Measurements from ENCODE around the gene XRCC3.

XRCC3 gene

GRCh38 chr14:103755060-103755459 lies 39.8 kb upstream of the XRCC3 start:
- POLR2A ChIA-PET = no interaction called here
- CTCF ChIA-PET = no interaction called here
- no peak for DNase-seq (ENCODE audit: extremely low spot score)
- TF ChIP-seq CTCF (IDR thresholded peaks at IDR 0.05; ENCODE audit: control extremely low read depth, extremely low read depth, low read depth, missing control alignments) = no peak

- no peak for DNase-seq (ENCODE audit: extremely low spot score)
- CTCF ChIA-PET = no interaction called here
- POLR2A ChIA-PET = interaction anchor here (0.7 kb wide), 1 partner anchor 39 kb away, joined by 3 read pairs; no protein-coding TSS in a partner anchor
- no peak for TF ChIP-seq CTCF (IDR thresholded peaks at IDR 0.05; ENCODE audit: control extremely low read depth, extremely low read depth, low read depth, missing control alignments)
Observed at GRCh38 chr14:103753774-103754173, 38.5 kb upstream of the XRCC3 start.

- no peak for DNase-seq (ENCODE audit: extremely low spot score)
- TF ChIP-seq CTCF (IDR thresholded peaks at IDR 0.05; ENCODE audit: control extremely low read depth, extremely low read depth, low read depth, missing control alignments) = no peak
- CTCF ChIA-PET = interaction anchor here (0.6 to 0.7 kb wide), 2 partner anchors 9 kb away, joined by 3 read pairs; no protein-coding TSS in a partner anchor
- POLR2A ChIA-PET = no interaction called here
Observed at GRCh38 chr14:103749860-103750259, 34.6 kb upstream of the XRCC3 start.

- DNase-seq (ENCODE audit: extremely low spot score) = no peak
- no peak for TF ChIP-seq CTCF (IDR thresholded peaks at IDR 0.05; ENCODE audit: control extremely low read depth, extremely low read depth, low read depth, missing control alignments)
- CTCF ChIA-PET = no interaction called here
- POLR2A ChIA-PET = no interaction called here
Observed at GRCh38 chr14:103749452-103749851, 34.2 kb upstream of the XRCC3 start.

GRCh38 chr14:103748534-103748857 lies 33.2 kb upstream of the XRCC3 start:
- ChIA-PET CTCF (interaction anchor here (0.9 kb wide), 1 partner anchor 152 kb away, joined by 3 read pairs; no protein-coding TSS in a partner anchor), POLR2A (no interaction called here)

GRCh38 chr14:103746701-103747100 lies 31.4 kb upstream of the XRCC3 start:
- CTCF ChIA-PET = interaction anchor here (1.1 kb wide), 1 partner anchor 10 kb away, joined by 3 read pairs; no protein-coding TSS in a partner anchor
- POLR2A ChIA-PET = no interaction called here
- no peak for TF ChIP-seq CTCF (IDR thresholded peaks at IDR 0.05; ENCODE audit: control extremely low read depth, extremely low read depth, low read depth, missing control alignments)
- no peak for DNase-seq (ENCODE audit: extremely low spot score)

More at GRCh38 chr14:103748534-103748857, 33.2 kb upstream of the XRCC3 start:
- no peak for TF ChIP-seq CTCF (IDR thresholded peaks at IDR 0.05; ENCODE audit: control extremely low read depth, extremely low read depth, low read depth, missing control alignments)
- DNase-seq (ENCODE audit: extremely low spot score) = no peak

- CTCF ChIA-PET = no interaction called here
- TF ChIP-seq CTCF (IDR thresholded peaks at IDR 0.05; ENCODE audit: control extremely low read depth, extremely low read depth, low read depth, missing control alignments) = no peak
- POLR2A ChIA-PET = no interaction called here
- DNase-seq (ENCODE audit: extremely low spot score) = no peak
Observed at GRCh38 chr14:103745424-103745823, 30.2 kb upstream of the XRCC3 start.

Data from GM10248 (cell line).